GM23248 (cell line): Measurements from ENCODE around the gene CIT.

Experiments used
- EZH2 ChIP-seq: fragments of 200-600 bp; sonication (generic); IDR thresholded peaks from 2 replicates; pipeline ENCODE4 v1.6.1; 2018; ENCODE audit warnings: antibody characterized with exemption, mild to moderate bottlenecking; ENCODE audit not compliant: insufficient read depth, poor library complexity, severe bottlenecking
- EZH2phosphoT487 ChIP-seq: fragments of 200-600 bp; sonication (generic); IDR thresholded peaks from 2 replicates; pipeline ENCODE4 v1.6.1; 2018; ENCODE audit warnings: antibody characterized with exemption, moderate library complexity, mild to moderate bottlenecking, low read depth; ENCODE audit not compliant: insufficient read depth

DNA sequence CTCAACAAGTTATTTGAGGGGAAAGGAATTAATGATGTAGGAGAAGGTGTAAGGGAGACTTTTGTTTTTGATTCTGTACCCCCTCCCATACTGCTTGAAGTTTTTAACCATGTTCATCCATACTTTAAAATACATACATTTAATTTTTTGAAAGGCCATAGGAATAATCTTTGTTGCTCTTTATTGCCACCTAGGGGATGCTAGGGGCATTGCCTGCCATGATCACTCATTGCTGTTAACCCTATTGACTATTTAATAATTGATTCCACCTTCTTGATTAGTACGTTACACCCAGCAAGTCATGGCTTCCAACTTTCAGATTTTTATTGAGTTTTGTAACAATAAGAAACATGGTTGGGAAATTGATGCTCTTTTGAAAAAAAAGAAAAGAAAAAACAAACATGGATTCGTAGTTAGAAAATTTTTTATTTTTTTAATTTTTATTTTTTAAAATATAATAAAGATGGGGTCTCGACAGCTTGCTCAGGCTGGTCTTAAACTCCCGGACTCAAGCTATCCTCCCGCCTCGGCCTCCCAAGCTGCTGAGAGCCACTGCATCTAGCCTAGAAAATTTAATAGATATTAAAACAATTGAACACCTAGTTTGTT lies 217.7 kb downstream of the CIT start:
- no peak for TF ChIP-seq EZH2
- TF ChIP-seq EZH2phosphoT487, result no peak
